Dedifferentiated amniotic fluid mesenchymal stem cell (primary cell): Measurements from ENCODE around the gene ZNHIT2.
"Not testable (repeated sequence)": the region's sequence is repeated elsewhere in the genome, so short reads cannot be mapped to it uniquely, and the experiment has no call there.

Experiments
- DNase-seq: peaks from one replicate; pipeline ENCODE4 v3.0.0-alpha.2; 2016; ENCODE audit errors: extremely low spot score

The ZNHIT2 gene

DNA sequence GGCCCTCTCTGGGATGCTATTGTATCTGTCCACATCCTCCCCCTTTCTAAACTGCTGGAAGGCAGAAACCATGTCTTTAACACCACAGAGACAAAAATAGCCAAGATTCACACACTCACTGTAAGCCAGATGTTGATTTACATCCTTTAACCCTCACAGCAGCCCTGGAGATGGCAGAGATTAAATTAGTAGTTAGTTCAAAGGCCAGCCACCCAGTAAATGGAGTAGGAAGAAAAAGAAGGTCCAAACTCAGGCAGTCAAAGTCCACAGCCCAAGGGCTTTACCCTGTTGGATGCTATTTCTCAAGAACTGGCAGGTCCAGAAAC is 2.1 kb upstream of the ZNHIT2 start:
- DNase-seq = no peak

DNA sequence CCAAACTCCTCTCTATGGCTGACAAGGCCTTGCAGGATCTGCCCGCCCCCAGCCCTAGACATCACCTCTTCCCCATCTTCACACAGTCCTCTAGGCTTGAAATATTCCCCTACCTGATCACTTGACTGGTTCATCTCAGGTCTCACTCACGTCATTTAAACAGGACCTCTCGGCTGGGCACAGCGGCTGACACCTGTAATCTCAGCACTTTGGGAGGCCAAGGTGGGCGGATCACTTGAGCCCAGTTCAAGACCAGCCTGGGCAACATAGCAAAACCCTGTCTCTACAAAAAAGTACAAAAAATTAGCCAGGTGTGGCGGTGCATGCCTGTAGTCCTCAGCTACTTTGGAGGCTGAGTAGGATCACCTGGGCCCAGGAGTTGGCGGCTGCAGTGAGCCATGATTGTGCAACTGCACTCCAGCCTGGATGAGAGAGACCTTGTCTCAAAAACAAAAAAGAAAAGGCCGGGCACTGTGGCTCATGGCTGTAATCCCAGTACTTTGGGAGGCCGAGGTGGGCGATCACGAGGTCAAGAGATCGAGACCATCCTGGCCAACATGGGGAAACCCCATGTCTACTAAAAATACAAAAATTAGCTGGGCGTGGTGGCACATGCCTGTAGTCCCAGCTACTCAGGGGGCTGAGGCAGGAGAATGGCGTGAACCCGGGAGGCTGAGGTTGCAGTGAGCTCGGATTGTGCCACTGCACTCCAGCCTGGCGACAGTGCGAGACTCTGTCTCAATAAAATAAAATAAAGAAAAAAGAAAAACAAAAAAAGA is 1.6 kb upstream of the ZNHIT2 start:
- not testable (repeated sequence) for DNase-seq

DNA sequence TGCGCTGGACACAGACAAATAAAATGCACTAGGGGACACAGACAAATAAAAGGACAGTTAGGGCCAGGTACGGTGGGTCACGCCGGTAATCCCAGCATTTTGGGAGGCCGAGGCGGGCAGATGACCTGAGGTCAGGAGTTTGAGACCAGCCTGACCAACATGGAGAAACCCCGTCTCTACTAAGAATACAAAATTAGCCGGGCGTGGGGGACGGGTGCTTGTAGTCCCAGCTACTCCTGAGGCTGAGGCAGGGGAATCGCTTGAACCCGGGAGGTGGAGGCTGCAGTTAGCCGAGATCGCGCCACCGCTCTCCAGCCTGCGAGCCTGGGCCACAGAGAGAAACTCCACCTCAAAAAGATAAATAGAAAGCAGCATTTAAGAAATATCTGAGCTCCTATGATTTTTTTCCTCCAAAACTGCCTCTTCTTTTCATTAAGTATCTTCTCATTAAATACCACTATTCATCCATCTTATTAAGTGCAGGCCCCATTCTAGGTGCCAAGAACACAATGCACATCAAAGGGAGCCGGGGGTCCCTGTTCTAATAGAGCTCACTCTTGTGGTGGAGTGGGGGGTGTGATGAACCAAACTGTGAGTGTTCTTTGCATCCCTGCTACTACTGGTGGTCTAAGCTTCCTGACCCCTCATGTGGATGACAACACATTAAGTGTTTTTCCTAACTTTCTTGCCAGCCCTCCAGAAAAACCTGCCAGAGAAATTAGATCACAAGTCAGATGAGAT is 766 bp upstream of the ZNHIT2 start:
- no peak for DNase-seq

GRCh38 chr11:65116370-65117205 is 913 bp downstream of the ZNHIT2 start:
- peak; percentile 50 for DNase-seq

GRCh38 chr11:65115361-65116082 is 2.0 kb downstream of the ZNHIT2 start:
- no peak for DNase-seq

DNA sequence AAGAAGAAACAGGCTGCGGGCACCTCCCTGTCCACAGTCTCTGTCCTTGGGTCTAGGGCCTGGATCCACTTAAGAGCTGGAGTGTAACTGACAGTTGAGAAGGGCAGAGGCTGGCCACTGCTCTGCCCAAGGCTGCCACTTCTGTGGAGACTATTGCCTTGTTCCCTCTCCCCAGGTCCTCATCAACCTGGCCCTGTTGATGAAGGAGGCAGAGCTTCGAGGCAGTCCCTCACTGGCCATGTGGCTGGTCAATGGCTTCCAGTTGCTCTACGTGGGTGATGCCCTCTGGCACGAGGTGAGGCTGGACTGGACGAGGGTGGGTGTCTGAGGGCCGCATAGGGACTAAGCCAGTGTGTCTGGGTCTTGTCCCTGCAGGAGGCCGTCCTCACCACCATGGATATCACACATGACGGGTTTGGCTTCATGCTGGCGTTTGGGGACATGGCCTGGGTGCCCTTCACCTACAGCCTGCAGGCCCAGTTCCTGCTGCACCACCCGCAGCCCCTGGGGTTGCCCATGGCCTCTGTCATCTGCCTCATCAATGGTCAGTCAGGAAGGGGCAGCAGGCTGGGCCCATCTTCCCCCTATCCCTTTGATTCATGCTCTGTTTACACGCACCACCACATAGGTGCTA is 2.8 kb downstream of the ZNHIT2 start:
- DNase-seq = no peak

DNA sequence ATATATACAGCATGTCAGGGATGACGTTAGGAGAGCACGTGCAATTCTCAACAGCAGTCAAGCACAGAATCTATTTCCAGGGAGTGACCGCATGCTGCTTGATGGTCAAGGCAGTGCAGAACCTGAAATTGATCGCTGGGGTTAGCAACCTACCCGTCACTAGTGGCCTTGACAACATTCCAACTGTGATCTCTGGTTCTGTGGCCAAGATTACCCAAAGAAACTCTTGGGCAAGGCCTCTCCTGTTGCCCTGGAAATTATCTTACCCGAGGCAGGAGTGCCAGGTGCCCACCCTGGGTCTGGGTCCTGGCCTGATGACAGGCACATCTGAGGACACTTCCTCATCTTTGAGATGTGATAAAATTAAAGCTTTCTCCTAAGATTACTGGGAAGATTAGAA is 3.7 kb downstream of the ZNHIT2 start:
- no peak for DNase-seq

DNA sequence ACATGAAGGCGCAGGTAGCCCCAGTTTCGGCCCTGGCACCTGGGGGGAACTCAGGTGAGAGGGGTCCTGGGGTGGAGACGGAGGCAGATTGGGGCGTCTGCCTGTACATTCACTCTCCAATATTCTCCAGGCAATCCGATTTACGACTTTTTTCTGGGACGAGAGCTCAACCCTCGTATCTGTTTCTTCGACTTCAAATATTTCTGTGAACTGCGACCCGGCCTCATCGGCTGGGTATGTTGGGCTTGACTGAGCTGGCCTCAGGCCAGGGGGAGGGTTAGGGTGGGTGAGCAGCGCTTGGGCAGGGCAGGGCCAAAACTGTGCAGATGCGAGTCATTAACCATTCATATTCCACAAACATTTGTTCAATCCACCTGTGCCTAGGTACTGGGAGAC is 4.1 kb downstream of the ZNHIT2 start:
- no peak for DNase-seq

- DNase-seq = no peak
These were observed 4.7 kb downstream of the ZNHIT2 start for GRCh38 chr11:65112546-65113360.

GRCh38 chr11:65111744-65112545 is 5.6 kb downstream of the ZNHIT2 start, which contains the start of gene TM7SF2:
Gene TM7SF2 (plus strand): TSS chr11:65111872. CDS start chr11:65112016, 144 bp downstream.
- DNase-seq = peak; percentile 56

DNA sequence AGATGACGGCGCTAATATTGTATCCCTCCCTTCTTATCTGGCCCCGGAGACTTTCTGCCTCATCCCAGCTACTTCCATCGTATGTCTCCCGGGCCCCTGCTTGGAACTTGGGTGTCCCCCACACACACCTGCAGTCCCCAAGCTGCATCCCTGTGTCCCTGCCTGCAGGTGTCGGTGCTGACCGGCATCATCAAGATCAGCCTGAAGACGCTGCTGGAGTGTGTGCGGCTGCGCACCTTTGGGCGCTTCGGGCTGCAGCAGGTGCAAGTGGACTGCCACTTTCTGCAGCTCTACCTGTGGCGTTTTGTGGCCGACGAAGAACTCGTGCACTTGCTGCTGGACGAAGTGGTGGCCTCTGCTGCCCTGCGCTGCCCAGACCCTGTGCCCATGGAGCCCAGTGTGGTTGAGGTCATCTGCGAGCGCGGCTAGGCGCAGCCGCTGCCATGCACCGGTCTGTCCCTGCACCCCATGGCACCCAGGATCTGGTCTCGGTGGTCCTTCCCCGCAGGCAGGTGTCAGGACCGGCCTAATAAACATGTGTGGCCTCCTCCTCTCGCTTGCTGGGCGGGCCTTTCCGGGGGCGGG is 6.2 kb downstream of the ZNHIT2 start:
- DNase-seq = no peak

GRCh38 chr11:65110354-65110861 is 7.1 kb downstream of the ZNHIT2 start:
- peak; percentile 82 for DNase-seq

DNA sequence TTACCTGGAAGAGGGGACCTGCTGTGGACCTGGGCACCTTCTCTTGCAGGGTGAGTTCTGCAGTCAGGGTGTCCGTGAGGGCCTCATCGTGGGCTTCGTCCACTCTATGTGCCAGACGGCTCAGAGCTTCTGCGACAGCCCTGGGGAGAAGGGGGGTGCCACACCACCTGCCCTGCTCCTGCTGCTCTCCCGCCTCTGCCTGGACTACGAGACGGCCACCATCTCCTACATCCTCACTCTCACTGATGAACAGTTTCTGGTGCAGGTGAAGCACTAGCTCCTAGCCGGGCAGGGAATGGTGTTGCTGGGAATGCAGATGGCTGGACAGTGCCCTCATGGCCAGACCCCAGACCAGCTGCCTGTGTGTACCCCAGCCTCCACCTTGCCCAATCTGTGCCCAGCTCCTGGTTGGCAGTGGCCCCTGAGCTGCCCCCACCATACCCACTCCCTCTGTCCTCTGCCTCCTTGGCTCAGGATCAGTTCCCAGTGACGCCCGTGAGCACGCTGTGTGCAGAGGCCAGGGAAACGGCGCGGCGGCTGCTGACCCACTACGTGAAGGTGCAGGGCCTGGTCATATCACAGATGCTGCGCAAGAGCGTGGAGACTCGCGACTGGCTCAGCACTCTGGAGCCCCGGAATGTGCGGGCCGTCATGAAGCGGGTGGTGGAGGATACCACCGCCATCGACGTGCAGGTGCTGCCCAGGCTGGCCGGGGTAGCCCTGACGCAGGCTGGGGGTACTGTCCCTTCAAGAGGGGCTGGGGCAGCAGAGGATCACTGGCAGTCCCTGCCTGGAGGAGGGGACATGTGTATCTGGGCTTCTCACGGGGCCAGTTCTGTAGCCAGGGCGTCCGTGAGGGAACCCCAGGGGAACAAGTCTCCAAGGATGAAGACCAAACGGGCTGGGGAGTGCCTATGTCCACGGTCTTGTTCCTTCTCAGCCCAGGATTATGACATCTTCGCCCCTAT is 8.0 kb downstream of the ZNHIT2 start:
- DNase-seq = no peak

GRCh38 chr11:65108469-65109123 is 8.9 kb downstream of the ZNHIT2 start:
- no peak for DNase-seq

- DNase-seq = no peak
These were observed 9.6 kb downstream of the ZNHIT2 start for GRCh38 chr11:65107751-65108468.

- no peak for DNase-seq
These were observed 10.4 kb downstream of the ZNHIT2 start for GRCh38 chr11:65107078-65107477.

GRCh38 chr11:65104628-65105027 is 12.9 kb downstream of the ZNHIT2 start:
- DNase-seq = no peak
